Hepatocyte (in vitro differentiated cells): ENCODE measurements around the gene BICD2. TPM values are rescaled to one million over a fixed set of nuclear protein-coding genes. Genes with fewer than 3 reads are reported as not detected.
"Not testable (repeated sequence)": the region's sequence is repeated elsewhere in the genome, so short reads cannot be mapped to it uniquely, and the experiment has no call there.

Source experiments
- DNase-seq: peaks from one replicate; pipeline ENCODE4 v3.0.0-alpha.2; 2016; ENCODE audit warnings: low spot score
- H2AFZ ChIP-seq: fragments of 200-600 bp; sonication (generic); 2 replicates; pipeline ENCODE4 v1.6.0; 2016; ENCODE audit warnings: antibody characterized with exemption, mild to moderate bottlenecking
- H3K27ac ChIP-seq: fragments of 200-600 bp; sonication (generic); 2 replicates; pipeline ENCODE4 v1.5.1; 2016; ENCODE audit warnings: mild to moderate bottlenecking
- H3K27me3 ChIP-seq: fragments of 200-600 bp; sonication (generic); 2 replicates; pipeline ENCODE4 v1.6.1; 2016
- H3K36me3 ChIP-seq: fragments of 200-600 bp; sonication (generic); replicated peaks from 2 replicates; pipeline ENCODE4 v1.5.1; 2016; ENCODE audit warnings: low read depth; ENCODE audit not compliant: insufficient read depth
- H3K4me1 ChIP-seq: fragments of 200-600 bp; sonication (generic); 2 replicates; pipeline ENCODE4 v1.5.1; 2016; ENCODE audit warnings: mild to moderate bottlenecking, moderate library complexity; ENCODE audit not compliant: insufficient read depth
- H3K4me2 ChIP-seq: fragments of 200-600 bp; sonication (generic); 2 replicates; pipeline ENCODE4 v1.6.0; 2016
- H3K4me3 ChIP-seq: fragments of 200-600 bp; sonication (generic); 2 replicates; pipeline ENCODE4 v1.5.1; 2016; ENCODE audit warnings: mild to moderate bottlenecking
- H3K79me2 ChIP-seq: fragments of 200-600 bp; sonication (generic); 2 replicates; pipeline ENCODE4 v1.6.0; 2017; ENCODE audit warnings: mild to moderate bottlenecking
- H3K9me2 ChIP-seq: fragments of 200-600 bp; sonication (generic); replicated peaks from 2 replicates; pipeline ENCODE4 v1.6.0; 2017; ENCODE audit warnings: mild to moderate bottlenecking; ENCODE audit not compliant: insufficient read depth
- H3K9me3 ChIP-seq: fragments of 200-600 bp; sonication (generic); 2 replicates; pipeline ENCODE4 v1.5.1; 2016; ENCODE audit warnings: low read depth, mild to moderate bottlenecking
- H4K20me1 ChIP-seq: fragments of 200-600 bp; sonication (generic); 2 replicates; pipeline ENCODE4 v1.6.0; 2016; ENCODE audit warnings: mild to moderate bottlenecking; ENCODE audit not compliant: insufficient read depth, poor library complexity, severe bottlenecking
- EZH2 ChIP-seq: fragments of 200-600 bp; sonication (generic); IDR thresholded peaks from 2 replicates; pipeline ENCODE4 v1.6.1; 2016; ENCODE audit warnings: antibody characterized with exemption, mild to moderate bottlenecking, borderline replicate concordance
- EZH2phosphoT487 ChIP-seq: fragments of 200-600 bp; sonication (generic); IDR thresholded peaks from one replicate; pipeline ENCODE4 v1.6.1; 2018; ENCODE audit warnings: antibody characterized with exemption, mild to moderate bottlenecking, low read depth, moderate library complexity; ENCODE audit not compliant: unreplicated experiment, severe bottlenecking
- WGBS: methylation state at CpG from one replicate; pipeline ENCODE4 v1.1.6; 2016; ENCODE audit warnings: low lambda C conversion rate; ENCODE audit errors: missing lambda C conversion rate; 5-methylcytosine and 5-hydroxymethylcytosine counted together
- polyA plus RNA-seq: library from polyadenylated mRNA; unstranded; fragments of >200 nt; fragmentation: Nextera tagmentation; extraction: Ambion mirVana; gene quantifications from 2 replicates; pipeline ENCODE4 v1.2.1, GENCODE V29; 2016
- total RNA-seq: library from RNA; depleted of rRNA; stranded (reverse); fragments of >200 nt; gene quantifications from 2 replicates; pipeline ENCODE4 v1.2.3, GENCODE V29; 2014
- TF ChIP-seq, protein P1 (sequence below): fragments of 200-600 bp; sonication (generic); IDR thresholded peaks from 2 replicates; pipeline ENCODE4 v1.5.1; 2016; ENCODE audit warnings: antibody characterized with exemption, mild to moderate bottlenecking; ENCODE audit not compliant: poor library complexity

Gene BICD2
- total and polyA plus RNA-seq, 2 experiments from 2014 or later = 13.2 to 25.7 TPM

GRCh38 chr9:92798358-92798757 is 33.7 kb upstream of the BICD2 start:
- Histone ChIP-seq H3K9me3 (no peaks in the 10 kb centered on the region), H3K4me2 (no peak overlapping the region), H4K20me1 (no peaks in the 10 kb centered on the region), H3K4me3 (no peak overlapping the region), H3K4me1 (no peaks in the 10 kb centered on the region), H3K36me3 (no peaks in the 10 kb centered on the region), H3K27ac (no peak overlapping the region), H2AFZ (no peak overlapping the region), H3K27me3 (peaks cover 23% of the 10 kb centered on the region), H3K79me2 (no peaks in the 10 kb centered on the region), H3K9me2 (no peaks in the 10 kb centered on the region)
- 92% methylated on average over 11 of the region's 11 CpGs for WGBS
- DNase-seq = no peak
- TF ChIP-seq EZH2phosphoT487 = no peak

DNA sequence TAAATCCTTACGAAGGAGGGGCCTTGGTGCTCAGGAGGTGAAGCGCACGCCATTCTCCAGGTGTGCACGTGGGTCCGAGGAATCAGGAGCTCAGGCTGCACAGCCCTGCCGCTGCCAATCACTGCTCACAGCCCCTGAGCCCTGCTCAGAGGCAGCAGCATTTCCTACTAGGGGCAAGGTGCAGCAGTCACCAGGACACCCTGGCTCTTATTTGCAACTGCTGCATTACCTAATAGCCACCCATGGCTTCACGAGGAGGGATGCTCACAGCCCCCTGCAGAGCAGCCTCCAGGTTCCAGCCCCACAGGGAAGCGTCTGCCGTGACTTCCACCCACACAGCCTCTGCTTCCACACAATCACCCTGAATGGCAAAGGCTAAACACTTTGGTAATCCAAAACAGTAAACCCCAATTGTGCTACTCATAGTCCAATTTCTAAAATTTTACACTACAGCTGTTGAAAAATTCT is 31.7 kb upstream of the BICD2 start:
- not testable (repeated sequence) for H3K36me3 ChIP-seq, H3K9me3 ChIP-seq, DNase-seq, H3K79me2 ChIP-seq, H3K4me2 ChIP-seq, H3K27ac ChIP-seq, H3K4me3 ChIP-seq, H3K9me2 ChIP-seq, H3K4me1 ChIP-seq, H2AFZ ChIP-seq, H4K20me1 ChIP-seq
- peaks cover 22% of the 10 kb centered on the region for H3K27me3 ChIP-seq
- 67% methylated on average over 9 of the region's 9 CpGs for WGBS

GRCh38 chr9:92795598-92796336 is 31.1 kb upstream of the BICD2 start:
- Histone ChIP-seq H3K36me3 (no peaks in the 10 kb centered on the region), H4K20me1 (no peaks in the 10 kb centered on the region), H3K4me1 (no peaks in the 10 kb centered on the region), H3K9me3 (no peaks in the 10 kb centered on the region), H3K9me2 (no peaks in the 10 kb centered on the region), H3K27ac (no peak overlapping the region), H3K79me2 (no peaks in the 10 kb centered on the region), H3K4me3 (no peak overlapping the region), H3K4me2 (no peak overlapping the region), H3K27me3 (peaks cover 22% of the 10 kb centered on the region), H2AFZ (no peak overlapping the region)
- DNase-seq = no peak
- WGBS = 73% methylated on average over 9 of the region's 9 CpGs
- TF ChIP-seq EZH2 (no peak), EZH2phosphoT487 (no peak)
- TF ChIP-seq, protein P1, sequence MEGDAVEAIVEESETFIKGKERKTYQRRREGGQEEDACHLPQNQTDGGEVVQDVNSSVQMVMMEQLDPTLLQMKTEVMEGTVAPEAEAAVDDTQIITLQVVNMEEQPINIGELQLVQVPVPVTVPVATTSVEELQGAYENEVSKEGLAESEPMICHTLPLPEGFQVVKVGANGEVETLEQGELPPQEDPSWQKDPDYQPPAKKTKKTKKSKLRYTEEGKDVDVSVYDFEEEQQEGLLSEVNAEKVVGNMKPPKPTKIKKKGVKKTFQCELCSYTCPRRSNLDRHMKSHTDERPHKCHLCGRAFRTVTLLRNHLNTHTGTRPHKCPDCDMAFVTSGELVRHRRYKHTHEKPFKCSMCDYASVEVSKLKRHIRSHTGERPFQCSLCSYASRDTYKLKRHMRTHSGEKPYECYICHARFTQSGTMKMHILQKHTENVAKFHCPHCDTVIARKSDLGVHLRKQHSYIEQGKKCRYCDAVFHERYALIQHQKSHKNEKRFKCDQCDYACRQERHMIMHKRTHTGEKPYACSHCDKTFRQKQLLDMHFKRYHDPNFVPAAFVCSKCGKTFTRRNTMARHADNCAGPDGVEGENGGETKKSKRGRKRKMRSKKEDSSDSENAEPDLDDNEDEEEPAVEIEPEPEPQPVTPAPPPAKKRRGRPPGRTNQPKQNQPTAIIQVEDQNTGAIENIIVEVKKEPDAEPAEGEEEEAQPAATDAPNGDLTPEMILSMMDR = no peak

DNA sequence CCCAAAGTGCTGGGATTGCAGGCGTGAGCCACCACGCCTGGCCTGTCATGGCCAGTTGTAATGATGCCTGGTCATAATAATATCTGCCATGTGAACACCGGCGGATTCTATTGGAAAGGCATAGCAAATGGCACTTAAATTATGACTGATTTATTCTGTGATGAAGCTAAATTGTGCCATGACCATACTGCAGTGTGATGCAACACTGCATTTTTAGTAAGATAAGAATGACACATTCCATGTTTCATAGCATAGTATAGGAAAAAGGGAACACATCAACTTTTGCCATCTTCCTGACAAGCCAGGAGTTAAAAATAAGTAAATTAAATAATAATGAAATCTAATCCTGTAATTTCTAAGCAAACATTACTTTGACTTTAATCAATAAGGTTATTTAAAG is 30.4 kb upstream of the BICD2 start:
- 100% methylated on average over 4 of the region's 4 CpGs for WGBS
- Histone ChIP-seq H3K4me2 (no peak overlapping the region), H3K27ac (no peak overlapping the region), H4K20me1 (no peaks in the 10 kb centered on the region), H3K36me3 (no peaks in the 10 kb centered on the region), H3K9me2 (no peaks in the 10 kb centered on the region), H3K79me2 (no peaks in the 10 kb centered on the region), H2AFZ (no peak overlapping the region), H3K4me3 (no peak overlapping the region), H3K27me3 (peaks cover 22% of the 10 kb centered on the region), H3K4me1 (no peaks in the 10 kb centered on the region), H3K9me3 (no peaks in the 10 kb centered on the region)
- DNase-seq = no peak
- TF ChIP-seq EZH2 (no peak), EZH2phosphoT487 (no peak)
- TF ChIP-seq, protein P1 = no peak
